Mucosa of rectum (tissue), 2 donors: ENCODE data around the gene KIAA1549.
"Not testable (repeated sequence)": the region's sequence is repeated elsewhere in the genome, so short reads cannot be mapped to it uniquely, and the experiment has no call there.

ENCODE experiments used
- H3K27ac ChIP-seq, 2 donors: one replicate each; pipeline ENCODE4 v1.7.0; 2013; ENCODE audit warnings: inconsistent platforms in 2 of 2, low read depth in 2 of 2, low read length in 2 of 2
- H3K27me3 ChIP-seq, 2 donors: one replicate each; pipeline ENCODE4 v1.7.0; 2013; ENCODE audit warnings: low read length in 2 of 2; ENCODE audit not compliant: control insufficient read depth in 2 of 2, insufficient read depth in 2 of 2
- H3K36me3 ChIP-seq, 2 donors: one replicate each; pipeline ENCODE4 v1.7.0; 2013; ENCODE audit warnings: low read length in 2 of 2; ENCODE audit not compliant: control insufficient read depth in 2 of 2, insufficient read depth in 2 of 2
- H3K4me1 ChIP-seq, 2 donors: one replicate each; pipeline ENCODE4 v1.7.0; 2013; ENCODE audit warnings: low read length in 2 of 2, mild to moderate bottlenecking in 1 of 2; ENCODE audit not compliant: control insufficient read depth in 2 of 2, insufficient read depth in 2 of 2
- H3K4me3 ChIP-seq, 2 donors: one replicate each; pipeline ENCODE4 v1.7.0; 2013; ENCODE audit warnings: low read length in 2 of 2
- H3K9ac ChIP-seq, 2 donors: one replicate each; pipeline ENCODE4 v1.7.0; 2013; ENCODE audit warnings: low read length in 2 of 2, low read depth in 1 of 2, mild to moderate bottlenecking in 1 of 2
- H3K9me3 ChIP-seq, 2 donors: one replicate each; pipeline ENCODE4 v1.7.0; 2013; ENCODE audit warnings: low read length in 2 of 2; ENCODE audit not compliant: control insufficient read depth in 2 of 2
- donor health status: healthy.
- donor health status: Normal muscosa, but diverticular disease.

KIAA1549 gene

GRCh38 chr7:138802706-138803105 lies 178.5 kb downstream of the KIAA1549 start:
- Histone ChIP-seq H3K27me3 (no peaks in the 10 kb centered on the region), H3K4me1 (no peaks in the 10 kb centered on the region), H3K9me3 (no peaks in the 10 kb centered on the region), H3K4me3 (no peak overlapping the region), H3K9ac (no peak overlapping the region), H3K27ac (no peak overlapping the region), H3K36me3 (no peaks in the 10 kb centered on the region)

- Histone ChIP-seq H3K9ac (no peak overlapping the region), H3K4me1 (no peaks in the 10 kb centered on the region), H3K4me3 (no peak overlapping the region), H3K27ac (no peak overlapping the region), H3K36me3 (no peaks in the 10 kb centered on the region), H3K27me3 (no peaks in the 10 kb centered on the region), H3K9me3 (no peaks in the 10 kb centered on the region)
Observed at GRCh38 chr7:138801256-138801655, 179.9 kb downstream of the KIAA1549 start.

- Histone ChIP-seq H3K4me1 (no peaks in the 10 kb centered on the region), H3K27ac (no peak overlapping the region), H3K36me3 (no peaks in the 10 kb centered on the region), H3K4me3 (no peak overlapping the region), H3K9ac (no peak overlapping the region), H3K9me3 (no peaks in the 10 kb centered on the region), H3K27me3 (no peaks in the 10 kb centered on the region)
Observed at GRCh38 chr7:138799336-138800000, 181.7 kb downstream of the KIAA1549 start.

GRCh38 chr7:138798836-138799235 lies 182.4 kb downstream of the KIAA1549 start:
- no peak overlapping the region for H3K4me3 ChIP-seq
- H3K9me3 ChIP-seq = no peaks in the 10 kb centered on the region
- no peak overlapping the region for H3K27ac ChIP-seq
- no peak overlapping the region for H3K9ac ChIP-seq
- H3K4me1 ChIP-seq = no peaks in the 10 kb centered on the region
- H3K36me3 ChIP-seq = no peaks in the 10 kb centered on the region
- no peaks in the 10 kb centered on the region for H3K27me3 ChIP-seq

GRCh38 chr7:138797715-138798320 lies 183.4 kb downstream of the KIAA1549 start, which contains the start of the genes ATP6V0A4 and TMEM213:
Gene ATP6V0A4, minus strand, starts transcription at chr7:138798196. Its CDS starts 26,949 bp downstream, at chr7:138771247.
Gene TMEM213, plus strand, starts transcription at chr7:138797994. Its CDS starts 111 bp downstream, at chr7:138798105.
- no peaks in the 10 kb centered on the region for H3K27me3 ChIP-seq
- no peaks in the 10 kb centered on the region for H3K9me3 ChIP-seq
- H3K4me1 ChIP-seq = no peaks in the 10 kb centered on the region
- no peaks in the 10 kb centered on the region for H3K36me3 ChIP-seq
- H3K27ac ChIP-seq = no peak within 1 kb of the TSS
- no peak within 1 kb of the TSS for H3K4me3 ChIP-seq
- H3K9ac ChIP-seq = no peak within 1 kb of the TSS

- H3K27me3 ChIP-seq, H3K9me3 ChIP-seq, H3K27ac ChIP-seq, H3K4me1 ChIP-seq, H3K4me3 ChIP-seq, H3K36me3 ChIP-seq, H3K9ac ChIP-seq: not testable (repeated sequence)
Observed at GRCh38 chr7:138797046-138797445, 184.1 kb downstream of the KIAA1549 start.

- Histone ChIP-seq H3K27me3 (no peaks in the 10 kb centered on the region), H3K9me3 (no peaks in the 10 kb centered on the region), H3K27ac (no peak overlapping the region), H3K9ac (no peak overlapping the region), H3K4me3 (no peak overlapping the region), H3K36me3 (no peaks in the 10 kb centered on the region), H3K4me1 (no peaks in the 10 kb centered on the region)
Observed at GRCh38 chr7:138796038-138796615, 185.1 kb downstream of the KIAA1549 start.

- Histone ChIP-seq H3K9me3 (no peaks in the 10 kb centered on the region), H3K4me3 (no peak overlapping the region), H3K9ac (no peak overlapping the region), H3K36me3 (no peaks in the 10 kb centered on the region), H3K27ac (no peak overlapping the region), H3K4me1 (no peaks in the 10 kb centered on the region), H3K27me3 (no peaks in the 10 kb centered on the region)
Observed at GRCh38 chr7:138785587-138786437, 195.4 kb downstream of the KIAA1549 start.

- H3K9ac ChIP-seq = no peak overlapping the region
- H3K9me3 ChIP-seq = no peaks in the 10 kb centered on the region
- H3K4me3 ChIP-seq = no peak overlapping the region
- H3K36me3 ChIP-seq = no peaks in the 10 kb centered on the region
- no peaks in the 10 kb centered on the region for H3K27me3 ChIP-seq
- H3K27ac ChIP-seq = no peak overlapping the region
- no peaks in the 10 kb centered on the region for H3K4me1 ChIP-seq
Observed at GRCh38 chr7:138784692-138785091, 196.5 kb downstream of the KIAA1549 start.
